Panc1 (cell line): Measurements from ENCODE around the gene PDXK.

Experiments
- SIN3A ChIP-seq: IDR thresholded peaks from 2 replicates; pipeline ENCODE4 v1.6.1; 2012; ENCODE audit warnings: low read depth, mild to moderate bottlenecking, low read length, moderate library complexity, borderline replicate concordance; ENCODE audit not compliant: insufficient read depth
- TCF7L2 ChIP-seq: IDR thresholded peaks from 2 replicates; pipeline ENCODE4 v1.6.1; 2011; ENCODE audit warnings: mild to moderate bottlenecking, low read depth, low read length, inconsistent platforms
- TF ChIP-seq, protein P1 (sequence below): fragments of 450-650 bp; IDR thresholded peaks from 2 replicates; pipeline ENCODE4 v1.5.1; 2017; ENCODE audit warnings: mild to moderate bottlenecking
- TF ChIP-seq, protein P2 (sequence below), 2 experiments: IDR thresholded peaks; 2 replicates each; pipeline ENCODE4 v1.6.1; 2011 to 2012; ENCODE audit warnings: low read depth in 2 of 2, control low read depth in 1 of 2, low read length in 1 of 2, mild to moderate bottlenecking in 1 of 2, moderate library complexity in 1 of 2; ENCODE audit not compliant: insufficient read depth in 1 of 2

DNA sequence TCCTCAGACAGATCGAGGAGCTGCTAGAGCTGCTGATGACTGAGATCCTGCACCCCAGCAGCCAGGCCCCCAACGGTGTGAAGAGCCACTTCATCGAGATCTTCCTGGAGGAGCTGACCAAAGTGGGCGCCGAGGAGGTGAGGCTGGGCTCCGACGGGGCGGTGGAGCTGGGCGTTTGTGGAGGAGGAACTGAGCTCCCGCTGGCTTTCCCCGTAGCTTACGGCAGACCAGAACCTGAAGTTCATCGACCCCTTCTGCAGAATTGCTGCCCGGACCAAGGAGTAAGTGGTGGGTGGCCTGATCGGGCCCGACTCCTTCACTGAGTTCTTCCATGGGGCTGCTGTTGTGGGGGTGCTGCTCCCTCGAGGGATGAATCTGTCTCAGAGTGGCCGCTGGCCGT is 78.5 kb downstream of the PDXK start:
- TF ChIP-seq SIN3A (no peak), TCF7L2 (no peak)
- TF ChIP-seq, protein P1, sequence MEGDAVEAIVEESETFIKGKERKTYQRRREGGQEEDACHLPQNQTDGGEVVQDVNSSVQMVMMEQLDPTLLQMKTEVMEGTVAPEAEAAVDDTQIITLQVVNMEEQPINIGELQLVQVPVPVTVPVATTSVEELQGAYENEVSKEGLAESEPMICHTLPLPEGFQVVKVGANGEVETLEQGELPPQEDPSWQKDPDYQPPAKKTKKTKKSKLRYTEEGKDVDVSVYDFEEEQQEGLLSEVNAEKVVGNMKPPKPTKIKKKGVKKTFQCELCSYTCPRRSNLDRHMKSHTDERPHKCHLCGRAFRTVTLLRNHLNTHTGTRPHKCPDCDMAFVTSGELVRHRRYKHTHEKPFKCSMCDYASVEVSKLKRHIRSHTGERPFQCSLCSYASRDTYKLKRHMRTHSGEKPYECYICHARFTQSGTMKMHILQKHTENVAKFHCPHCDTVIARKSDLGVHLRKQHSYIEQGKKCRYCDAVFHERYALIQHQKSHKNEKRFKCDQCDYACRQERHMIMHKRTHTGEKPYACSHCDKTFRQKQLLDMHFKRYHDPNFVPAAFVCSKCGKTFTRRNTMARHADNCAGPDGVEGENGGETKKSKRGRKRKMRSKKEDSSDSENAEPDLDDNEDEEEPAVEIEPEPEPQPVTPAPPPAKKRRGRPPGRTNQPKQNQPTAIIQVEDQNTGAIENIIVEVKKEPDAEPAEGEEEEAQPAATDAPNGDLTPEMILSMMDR, result no peak
- TF ChIP-seq, protein P2, sequence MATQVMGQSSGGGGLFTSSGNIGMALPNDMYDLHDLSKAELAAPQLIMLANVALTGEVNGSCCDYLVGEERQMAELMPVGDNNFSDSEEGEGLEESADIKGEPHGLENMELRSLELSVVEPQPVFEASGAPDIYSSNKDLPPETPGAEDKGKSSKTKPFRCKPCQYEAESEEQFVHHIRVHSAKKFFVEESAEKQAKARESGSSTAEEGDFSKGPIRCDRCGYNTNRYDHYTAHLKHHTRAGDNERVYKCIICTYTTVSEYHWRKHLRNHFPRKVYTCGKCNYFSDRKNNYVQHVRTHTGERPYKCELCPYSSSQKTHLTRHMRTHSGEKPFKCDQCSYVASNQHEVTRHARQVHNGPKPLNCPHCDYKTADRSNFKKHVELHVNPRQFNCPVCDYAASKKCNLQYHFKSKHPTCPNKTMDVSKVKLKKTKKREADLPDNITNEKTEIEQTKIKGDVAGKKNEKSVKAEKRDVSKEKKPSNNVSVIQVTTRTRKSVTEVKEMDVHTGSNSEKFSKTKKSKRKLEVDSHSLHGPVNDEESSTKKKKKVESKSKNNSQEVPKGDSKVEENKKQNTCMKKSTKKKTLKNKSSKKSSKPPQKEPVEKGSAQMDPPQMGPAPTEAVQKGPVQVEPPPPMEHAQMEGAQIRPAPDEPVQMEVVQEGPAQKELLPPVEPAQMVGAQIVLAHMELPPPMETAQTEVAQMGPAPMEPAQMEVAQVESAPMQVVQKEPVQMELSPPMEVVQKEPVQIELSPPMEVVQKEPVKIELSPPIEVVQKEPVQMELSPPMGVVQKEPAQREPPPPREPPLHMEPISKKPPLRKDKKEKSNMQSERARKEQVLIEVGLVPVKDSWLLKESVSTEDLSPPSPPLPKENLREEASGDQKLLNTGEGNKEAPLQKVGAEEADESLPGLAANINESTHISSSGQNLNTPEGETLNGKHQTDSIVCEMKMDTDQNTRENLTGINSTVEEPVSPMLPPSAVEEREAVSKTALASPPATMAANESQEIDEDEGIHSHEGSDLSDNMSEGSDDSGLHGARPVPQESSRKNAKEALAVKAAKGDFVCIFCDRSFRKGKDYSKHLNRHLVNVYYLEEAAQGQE (IDR thresholded peaks at IDR 0.05; ENCODE audit: insufficient read depth in 1 of 2, low read depth in 2 of 2, low read length in 1 of 2), result no peak
